ENCODE measurements around the gene TPSB2. TPM values are rescaled to one million over a fixed set of nuclear protein-coding genes. Genes with fewer than 3 reads are reported as not detected.

TPSB2 gene
- total and polyA plus RNA-seq, 9 of the 15 experiments (the other 6 are each of a cell fraction or from before 2014, with no cell fraction given), result 0.18 TPM; not detected in 8

DNA sequence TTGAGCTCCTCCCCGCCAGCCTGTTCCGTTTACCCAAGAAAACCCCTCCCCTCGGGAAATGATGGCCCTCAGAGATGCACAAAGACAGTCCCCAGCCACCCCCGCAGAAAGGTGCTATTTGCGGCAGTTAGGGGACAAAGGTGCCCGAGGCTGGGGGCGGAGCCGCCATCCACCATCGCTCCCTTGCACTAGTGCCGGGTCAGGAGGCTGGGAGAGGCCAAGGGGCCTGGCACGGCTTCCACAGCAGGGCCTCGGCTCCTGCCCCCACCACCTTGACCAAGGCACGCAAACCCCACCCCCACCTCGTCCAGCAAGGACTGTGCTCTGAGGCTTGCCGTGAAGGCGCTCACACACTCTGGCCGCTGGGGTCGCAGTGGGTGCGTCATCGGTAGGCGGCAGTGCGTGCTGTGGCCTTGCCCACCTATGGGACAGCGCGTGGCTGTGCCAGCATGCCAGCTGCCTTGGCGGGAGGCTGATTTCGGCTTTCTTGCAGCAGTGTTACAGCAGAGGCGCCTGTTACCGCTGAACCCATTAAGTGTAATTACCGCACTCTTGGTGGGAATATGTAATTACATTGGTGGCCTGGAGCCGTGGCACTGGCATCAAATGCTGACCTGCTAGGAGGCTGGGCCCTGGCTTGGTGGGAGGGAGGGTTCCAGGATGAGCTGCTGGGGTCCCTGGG is 36.7 kb downstream of the TPSB2 start (continued):
- TF ChIP-seq, protein P1, sequence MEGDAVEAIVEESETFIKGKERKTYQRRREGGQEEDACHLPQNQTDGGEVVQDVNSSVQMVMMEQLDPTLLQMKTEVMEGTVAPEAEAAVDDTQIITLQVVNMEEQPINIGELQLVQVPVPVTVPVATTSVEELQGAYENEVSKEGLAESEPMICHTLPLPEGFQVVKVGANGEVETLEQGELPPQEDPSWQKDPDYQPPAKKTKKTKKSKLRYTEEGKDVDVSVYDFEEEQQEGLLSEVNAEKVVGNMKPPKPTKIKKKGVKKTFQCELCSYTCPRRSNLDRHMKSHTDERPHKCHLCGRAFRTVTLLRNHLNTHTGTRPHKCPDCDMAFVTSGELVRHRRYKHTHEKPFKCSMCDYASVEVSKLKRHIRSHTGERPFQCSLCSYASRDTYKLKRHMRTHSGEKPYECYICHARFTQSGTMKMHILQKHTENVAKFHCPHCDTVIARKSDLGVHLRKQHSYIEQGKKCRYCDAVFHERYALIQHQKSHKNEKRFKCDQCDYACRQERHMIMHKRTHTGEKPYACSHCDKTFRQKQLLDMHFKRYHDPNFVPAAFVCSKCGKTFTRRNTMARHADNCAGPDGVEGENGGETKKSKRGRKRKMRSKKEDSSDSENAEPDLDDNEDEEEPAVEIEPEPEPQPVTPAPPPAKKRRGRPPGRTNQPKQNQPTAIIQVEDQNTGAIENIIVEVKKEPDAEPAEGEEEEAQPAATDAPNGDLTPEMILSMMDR (IDR thresholded peaks at IDR 0.05 in 2 of 3, conservative IDR thresholded peaks at IDR 0.05 in 1 of 3; ENCODE audit: insufficient read depth in 2 of 3, low read depth in 1 of 3, low read length in 3 of 3), result peak; percentile 32 to 54 (median 32); a peak in 5 of 6 replicates
- peak; percentile 26; the same call in 1 of the 2 replicates for TF ChIP-seq CEBPG (CRISPR knock-in tag; IDR thresholded peaks at IDR 0.05)
- TF ChIP-seq CEBPG (tag; conservative IDR thresholded peaks at IDR 0.05 in 1 of 2, IDR thresholded peaks at IDR 0.05 in 1 of 2), result no peak
- TF ChIP-seq, protein P2, sequence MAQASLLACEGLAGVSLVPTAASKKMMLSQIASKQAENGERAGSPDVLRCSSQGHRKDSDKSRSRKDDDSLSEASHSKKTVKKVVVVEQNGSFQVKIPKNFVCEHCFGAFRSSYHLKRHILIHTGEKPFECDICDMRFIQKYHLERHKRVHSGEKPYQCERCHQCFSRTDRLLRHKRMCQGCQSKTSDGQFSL (CRISPR knock-in tag; IDR thresholded peaks at IDR 0.05), result 0 out of 2 replicates have a peak, but pooled peaks have one; percentile 19
- TF ChIP-seq, protein P2 (tag; IDR thresholded peaks at IDR 0.05), result no peak
- no peak for TF ChIP-seq ELF2 (CRISPR knock-in tag; IDR thresholded peaks at IDR 0.05)
- TF ChIP-seq SAFB (IDR thresholded peaks at IDR 0.05; ENCODE audit: borderline replicate concordance, low read depth, low read length), result no peak
- TF ChIP-seq, protein P3, sequence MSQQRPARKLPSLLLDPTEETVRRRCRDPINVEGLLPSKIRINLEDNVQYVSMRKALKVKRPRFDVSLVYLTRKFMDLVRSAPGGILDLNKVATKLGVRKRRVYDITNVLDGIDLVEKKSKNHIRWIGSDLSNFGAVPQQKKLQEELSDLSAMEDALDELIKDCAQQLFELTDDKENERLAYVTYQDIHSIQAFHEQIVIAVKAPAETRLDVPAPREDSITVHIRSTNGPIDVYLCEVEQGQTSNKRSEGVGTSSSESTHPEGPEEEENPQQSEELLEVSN (IDR thresholded peaks at IDR 0.05; ENCODE audit: borderline replicate concordance in 1 of 2, extremely low read depth in 1 of 2, insufficient read depth in 1 of 2, insufficient read length in 1 of 2, low read depth in 1 of 2, low read length in 1 of 2, poor library complexity in 1 of 2, severe bottlenecking in 1 of 2), result peak in 1 of 2 experiments; percentile 84
- no peak for TF ChIP-seq ZNF584 (CRISPR knock-in tag; IDR thresholded peaks at IDR 0.05; ENCODE audit: low read depth)
- 0 out of 2 replicates have a peak, but pooled peaks have one; percentile 25 for TF ChIP-seq POLR2G (IDR thresholded peaks at IDR 0.05; ENCODE audit: low read depth, low read length)
- TF ChIP-seq MYNN (IDR thresholded peaks at IDR 0.05), result no peak
- TF ChIP-seq MYNN (CRISPR knock-in tag; IDR thresholded peaks at IDR 0.05), result no peak
- TF ChIP-seq CXXC5 (CRISPR knock-in tag; IDR thresholded peaks at IDR 0.05), result peak; percentile 45; the same call in 1 of the 2 replicates
- no peak for TF ChIP-seq ZNF75A (CRISPR knock-in tag; IDR thresholded peaks at IDR 0.05)
- TF ChIP-seq, protein P4, sequence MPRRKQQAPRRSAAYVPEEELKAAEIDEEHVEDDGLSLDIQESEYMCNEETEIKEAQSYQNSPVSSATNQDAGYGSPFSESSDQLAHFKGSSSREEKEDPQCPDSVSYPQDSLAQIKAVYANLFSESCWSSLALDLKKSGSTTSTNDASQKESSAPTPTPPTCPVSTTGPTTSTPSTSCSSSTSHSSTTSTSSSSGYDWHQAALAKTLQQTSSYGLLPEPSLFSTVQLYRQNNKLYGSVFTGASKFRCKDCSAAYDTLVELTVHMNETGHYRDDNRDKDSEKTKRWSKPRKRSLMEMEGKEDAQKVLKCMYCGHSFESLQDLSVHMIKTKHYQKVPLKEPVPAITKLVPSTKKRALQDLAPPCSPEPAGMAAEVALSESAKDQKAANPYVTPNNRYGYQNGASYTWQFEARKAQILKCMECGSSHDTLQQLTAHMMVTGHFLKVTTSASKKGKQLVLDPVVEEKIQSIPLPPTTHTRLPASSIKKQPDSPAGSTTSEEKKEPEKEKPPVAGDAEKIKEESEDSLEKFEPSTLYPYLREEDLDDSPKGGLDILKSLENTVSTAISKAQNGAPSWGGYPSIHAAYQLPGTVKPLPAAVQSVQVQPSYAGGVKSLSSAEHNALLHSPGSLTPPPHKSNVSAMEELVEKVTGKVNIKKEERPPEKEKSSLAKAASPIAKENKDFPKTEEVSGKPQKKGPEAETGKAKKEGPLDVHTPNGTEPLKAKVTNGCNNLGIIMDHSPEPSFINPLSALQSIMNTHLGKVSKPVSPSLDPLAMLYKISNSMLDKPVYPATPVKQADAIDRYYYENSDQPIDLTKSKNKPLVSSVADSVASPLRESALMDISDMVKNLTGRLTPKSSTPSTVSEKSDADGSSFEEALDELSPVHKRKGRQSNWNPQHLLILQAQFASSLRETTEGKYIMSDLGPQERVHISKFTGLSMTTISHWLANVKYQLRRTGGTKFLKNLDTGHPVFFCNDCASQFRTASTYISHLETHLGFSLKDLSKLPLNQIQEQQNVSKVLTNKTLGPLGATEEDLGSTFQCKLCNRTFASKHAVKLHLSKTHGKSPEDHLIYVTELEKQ (CRISPR knock-in tag; IDR thresholded peaks at IDR 0.05), result no peak
- TF ChIP-seq HNRNPK (IDR thresholded peaks at IDR 0.05; ENCODE audit: low read depth, low read length, poor library complexity, severe bottlenecking), result no peak
- TF ChIP-seq SREBF1 (IDR thresholded peaks at IDR 0.05; ENCODE audit: borderline replicate concordance, low read depth, low read length), result no peak
- TF ChIP-seq U2AF1 (optimal IDR thresholded peaks at IDR 0.05; ENCODE audit: low read depth, low read length), result no peak
- no peak for TF ChIP-seq ZNF445 (CRISPR knock-in tag; IDR thresholded peaks at IDR 0.05; ENCODE audit: low read depth)
- no peak for TF ChIP-seq JUNB (CRISPR knock-in tag; conservative IDR thresholded peaks at IDR 0.05)

All from K562 (cell line).